HUES6 (cell line): Measurements from ENCODE around the gene ENPP6.

Source experiments
- H3K27ac ChIP-seq: 2 replicates; pipeline ENCODE4 v1.7.0; 2013; ENCODE audit warnings: low read depth, mild to moderate bottlenecking, low read length, inconsistent platforms
- H3K27me3 ChIP-seq: 2 replicates; pipeline ENCODE4 v1.6.1; 2013; ENCODE audit warnings: low read length; ENCODE audit not compliant: control insufficient read depth, insufficient read depth
- H3K36me3 ChIP-seq: 2 replicates; pipeline ENCODE4 v1.6.1; 2013; ENCODE audit warnings: low read length; ENCODE audit not compliant: control insufficient read depth, insufficient read depth
- H3K4me1 ChIP-seq: 2 replicates; pipeline ENCODE4 v1.6.1; 2013; ENCODE audit warnings: low read length; ENCODE audit not compliant: control insufficient read depth, insufficient read depth
- H3K4me3 ChIP-seq: 2 replicates; pipeline ENCODE4 v1.5.1; 2013; ENCODE audit warnings: low read depth, low read length
- H3K9ac ChIP-seq: one replicate; pipeline ENCODE4 v1.6.1; 2013; ENCODE audit warnings: mild to moderate bottlenecking, low read length
- H3K9me3 ChIP-seq: 2 replicates; pipeline ENCODE4 v1.6.1; 2013; ENCODE audit warnings: low read depth, low read length; ENCODE audit not compliant: control insufficient read depth, insufficient read depth

The ENPP6 gene

DNA sequence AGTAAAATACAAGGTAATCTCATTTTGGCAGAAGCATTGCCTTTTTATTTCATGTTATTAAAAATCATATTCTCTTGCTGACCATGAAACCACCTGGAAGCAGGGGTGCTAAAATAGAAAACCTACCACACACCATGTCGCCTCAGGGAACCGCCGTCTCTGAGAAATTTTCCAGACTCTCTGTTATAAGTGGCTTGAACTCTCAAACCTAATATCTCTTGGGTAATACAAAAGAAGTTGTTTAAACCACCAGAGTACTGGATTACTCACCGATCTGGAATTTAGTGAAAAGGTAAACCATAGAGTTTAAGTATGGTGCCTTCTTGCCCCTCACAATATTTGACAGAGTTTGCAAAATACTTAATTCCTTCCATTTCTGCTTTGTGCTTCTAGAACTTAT is 27.7 kb downstream of the ENPP6 start:
- Histone ChIP-seq H3K4me3 (no peak overlapping the region), H3K9me3 (peaks cover 13% of the 10 kb centered on the region; the same call in 1 of the 2 replicates), H3K9ac (no peak overlapping the region), H3K4me1 (peaks cover 2% of the 10 kb centered on the region; the same call in 1 of the 2 replicates), H3K27ac (no peak overlapping the region), H3K36me3 (no peaks in the 10 kb centered on the region), H3K27me3 (no peaks in the 10 kb centered on the region)

GRCh38 chr4:184188443-184189400 is 29.0 kb downstream of the ENPP6 start:
- Histone ChIP-seq H3K4me1 (peaks cover under 1% of the 10 kb centered on the region; the same call in 1 of the 2 replicates), H3K36me3 (no peaks in the 10 kb centered on the region), H3K27me3 (no peaks in the 10 kb centered on the region), H3K9ac (no peak overlapping the region), H3K4me3 (no peak overlapping the region), H3K9me3 (peaks cover 9% of the 10 kb centered on the region; the same call in 1 of the 2 replicates), H3K27ac (no peak overlapping the region)

- Histone ChIP-seq H3K27me3 (no peaks in the 10 kb centered on the region), H3K9me3 (0 out of 2 replicates have a peak, but pooled peaks cover 2% of the 10 kb centered on the region), H3K4me3 (no peak overlapping the region), H3K4me1 (no peaks in the 10 kb centered on the region), H3K9ac (no peak overlapping the region), H3K36me3 (no peaks in the 10 kb centered on the region), H3K27ac (no peak overlapping the region)
Measured at GRCh38 chr4:184177271-184177670, 40.4 kb downstream of the ENPP6 start.

DNA sequence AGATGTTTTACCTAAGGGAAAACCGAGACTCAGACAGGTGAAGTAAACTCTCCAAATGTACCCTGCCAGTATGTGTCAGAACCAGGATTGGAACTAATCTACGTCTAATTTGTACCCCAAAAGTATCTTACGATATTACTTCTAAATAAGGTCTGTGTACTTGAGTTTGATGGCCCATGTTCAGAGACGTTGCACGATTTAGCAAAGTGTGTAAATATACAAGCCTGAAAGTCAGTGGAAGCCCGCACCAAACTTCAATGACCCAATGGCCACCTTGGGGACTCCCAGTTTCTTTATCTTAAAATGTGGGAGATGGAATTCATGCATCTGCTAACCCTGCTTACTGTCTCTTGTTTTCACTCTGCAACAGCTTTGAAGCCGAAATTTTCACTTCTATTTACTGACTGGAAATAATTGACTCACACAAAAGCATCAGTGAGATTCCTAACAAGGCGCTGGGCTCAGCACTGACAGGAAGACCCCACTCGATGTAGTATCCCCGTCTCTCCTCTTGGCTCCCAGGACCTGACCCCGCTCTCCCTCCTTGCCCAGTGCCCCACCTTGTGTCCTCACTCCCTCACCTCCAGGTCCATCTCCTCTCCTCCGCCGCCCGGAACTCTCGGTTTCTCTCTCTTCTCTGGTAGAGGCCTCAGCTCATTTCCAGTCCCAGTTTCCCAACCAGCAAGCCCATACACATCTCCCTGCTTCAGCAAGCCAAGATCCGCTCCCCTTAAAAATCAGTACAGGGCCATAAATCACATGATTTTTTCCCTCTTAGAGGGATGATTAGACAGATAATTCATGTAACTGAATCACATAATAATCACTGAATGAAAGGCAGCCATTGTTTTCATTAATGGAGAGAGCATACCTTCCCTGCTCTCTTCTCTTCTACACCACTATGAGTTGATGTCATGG is 42.8 kb downstream of the ENPP6 start:
- H3K27me3 ChIP-seq: no peaks in the 10 kb centered on the region
- H3K4me1 ChIP-seq: peaks cover 8% of the 10 kb centered on the region
- no peak overlapping the region for H3K27ac ChIP-seq
- no peaks in the 10 kb centered on the region for H3K36me3 ChIP-seq
- 0 out of 2 replicates have a peak, but pooled peaks cover 1% of the 10 kb centered on the region for H3K9me3 ChIP-seq
- H3K9ac ChIP-seq: no peak overlapping the region
- no peak overlapping the region for H3K4me3 ChIP-seq

- peaks cover 4% of the 10 kb centered on the region; the same call in 1 of the 2 replicates for H3K27me3 ChIP-seq
- H3K4me1 ChIP-seq: peaks cover 35% of the 10 kb centered on the region
- H3K4me3 ChIP-seq: no peak overlapping the region
- H3K9me3 ChIP-seq: no peaks in the 10 kb centered on the region
- H3K36me3 ChIP-seq: no peaks in the 10 kb centered on the region
- H3K27ac ChIP-seq: no peak overlapping the region
- H3K9ac ChIP-seq: no peak overlapping the region
Measured at GRCh38 chr4:184171011-184171410, 46.7 kb downstream of the ENPP6 start.

GRCh38 chr4:184169225-184169867 is 48.3 kb downstream of the ENPP6 start:
- Histone ChIP-seq H3K9ac (peak overlapping the region; percentile 9), H3K36me3 (no peaks in the 10 kb centered on the region), H3K27ac (no peak overlapping the region), H3K27me3 (peaks cover 4% of the 10 kb centered on the region; the same call in 1 of the 2 replicates), H3K9me3 (no peaks in the 10 kb centered on the region), H3K4me3 (no peak overlapping the region), H3K4me1 (peaks cover 49% of the 10 kb centered on the region)

DNA sequence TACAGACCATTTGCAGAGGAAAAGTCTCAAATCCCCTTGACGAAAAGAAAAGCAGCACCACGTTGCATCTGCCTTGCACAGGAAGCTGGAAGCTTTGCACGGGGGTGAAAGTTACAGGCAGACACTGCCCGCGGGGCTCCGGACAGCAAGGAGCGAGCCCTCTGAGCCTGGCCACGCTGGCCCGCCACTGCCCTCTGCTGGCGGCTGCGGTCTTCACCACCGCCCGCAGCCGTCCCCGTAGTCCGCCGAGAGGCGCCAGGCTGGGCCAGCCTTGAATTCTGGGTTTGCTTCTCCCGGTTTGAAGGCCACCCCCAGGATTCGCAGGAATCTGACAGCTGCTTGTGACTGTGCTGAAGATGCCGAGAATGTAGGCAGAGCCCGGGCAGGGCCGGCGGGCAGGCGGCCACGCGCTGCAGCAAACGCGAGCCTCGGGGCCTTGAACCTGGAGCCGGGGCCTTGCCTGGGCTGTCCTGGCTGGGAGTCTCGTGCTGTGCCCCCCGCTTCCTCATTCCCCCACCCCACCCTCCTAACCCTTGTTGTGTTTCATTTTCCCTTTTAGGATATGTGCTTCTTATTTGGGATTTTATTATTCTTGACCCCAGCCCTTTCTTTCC is 49.2 kb downstream of the ENPP6 start:
- no peaks in the 10 kb centered on the region for H3K36me3 ChIP-seq
- peak overlapping the region; percentile 9; the same call in 1 of the 2 replicates for H3K4me3 ChIP-seq
- peaks cover 4% of the 10 kb centered on the region; the same call in 1 of the 2 replicates for H3K27me3 ChIP-seq
- H3K9ac ChIP-seq: peak overlapping the region; percentile 15
- H3K9me3 ChIP-seq: no peaks in the 10 kb centered on the region
- H3K4me1 ChIP-seq: peaks cover 49% of the 10 kb centered on the region
- peak overlapping the region; percentile 7; the same call in 1 of the 2 replicates for H3K27ac ChIP-seq

GRCh38 chr4:184167576-184167975 is 50.1 kb downstream of the ENPP6 start:
- H3K4me1 ChIP-seq: peaks cover 49% of the 10 kb centered on the region
- H3K36me3 ChIP-seq: no peaks in the 10 kb centered on the region
- H3K9ac ChIP-seq: peak overlapping the region; percentile 15
- peaks cover 4% of the 10 kb centered on the region; the same call in 1 of the 2 replicates for H3K27me3 ChIP-seq
- H3K4me3 ChIP-seq: peak overlapping the region; percentile 9; the same call in 1 of the 2 replicates
- H3K27ac ChIP-seq: no peak overlapping the region; the same call in 1 of the 2 replicates
- no peaks in the 10 kb centered on the region for H3K9me3 ChIP-seq

- Histone ChIP-seq H3K9ac (no peak overlapping the region), H3K27ac (no peak overlapping the region), H3K4me3 (no peak overlapping the region), H3K36me3 (no peaks in the 10 kb centered on the region), H3K9me3 (no peaks in the 10 kb centered on the region), H3K27me3 (peaks cover 4% of the 10 kb centered on the region; the same call in 1 of the 2 replicates), H3K4me1 (peaks cover 49% of the 10 kb centered on the region)
Measured at GRCh38 chr4:184166736-184167135, 50.9 kb downstream of the ENPP6 start.

- H3K4me1 ChIP-seq: peaks cover 41% of the 10 kb centered on the region
- H3K4me3 ChIP-seq: no peak overlapping the region
- H3K27me3 ChIP-seq: peaks cover 4% of the 10 kb centered on the region; the same call in 1 of the 2 replicates
- no peaks in the 10 kb centered on the region for H3K36me3 ChIP-seq
- no peaks in the 10 kb centered on the region for H3K9me3 ChIP-seq
- no peak overlapping the region for H3K27ac ChIP-seq
- no peak overlapping the region for H3K9ac ChIP-seq
Measured at GRCh38 chr4:184165291-184165690, 52.4 kb downstream of the ENPP6 start.
